ENCODE measurements around the gene CPT1B. TPM values are rescaled to one million over a fixed set of nuclear protein-coding genes. Genes with fewer than 3 reads are reported as not detected.

Gene CPT1B
- total and polyA plus RNA-seq, 2 donors (not counting 3 experiments of a cell fraction or from before 2014, with no cell fraction given), result 7.1 TPM

- H3K27ac ChIP-seq (ENCODE audit: insufficient read depth, low read depth, low read length), result no peak overlapping the region
These were observed 29.4 kb upstream of the CPT1B start for GRCh38 chr22:50607659-50608020.

More at GRCh38 chr22:50607659-50608020, 29.4 kb upstream of the CPT1B start:
- Histone ChIP-seq H3K4me2 (ENCODE audit: insufficient read depth, low read length) (no peak overlapping the region), H3K27me3 (ENCODE audit: control insufficient read depth in 2 of 2, insufficient read depth in 2 of 2, low read length in 2 of 2) (peaks cover 18 to 26% of the 10 kb centered on the region in 2 experiments), H3K4me3 (replicated peaks in 1 of 3; ENCODE audit: insufficient read depth in 1 of 3, low read depth in 1 of 3, low read length in 3 of 3) (no peak overlapping the region), H3K4me1 (ENCODE audit: control insufficient read depth, extremely low read depth, insufficient read depth, low read length) (no peaks in the 10 kb centered on the region), H3K36me3 (ENCODE audit: control insufficient read depth in 2 of 2, extremely low read depth in 1 of 2, insufficient read depth in 2 of 2, low read length in 2 of 2) (no peaks in the 10 kb centered on the region), H3K9ac (replicated peaks; ENCODE audit: extremely low read depth, insufficient read depth, low read length) (no peak overlapping the region), H4K20me1 (replicated peaks; ENCODE audit: control insufficient read depth, extremely low read depth, insufficient read depth, low read length) (no peaks in the 10 kb centered on the region), H3K79me2 (ENCODE audit: control insufficient read depth, insufficient read depth, low read length) (no peaks in the 10 kb centered on the region), H2AFZ (ENCODE audit: low read depth, low read length) (no peak overlapping the region), H3K9me3 (replicated peaks; ENCODE audit: control insufficient read depth, insufficient read depth, low read length) (no peaks in the 10 kb centered on the region), H3K9me1 (replicated peaks; ENCODE audit: control insufficient read depth, extremely low read depth, insufficient read depth, low read length) (no peaks in the 10 kb centered on the region)
- no peak for DNase-seq (ENCODE audit: low read depth, low spot score)
- dilution Hi-C loops (cut with MboI; ENCODE audit: extremely low pct_ligation_motif_present, low sequenced_read_pairs) (no loop called here), intact Hi-C loops (cut with micrococcal nuclease) (no loop called here)
- BruUV-seq (replicated peaks), result no TSS peak
- ChIA-PET POLR2A (no interaction called here), CTCF (interaction anchor here (3.0 kb wide), 1 partner anchor 13 kb away, joined by 18 read pairs; no protein-coding TSS in a partner anchor)
- TF ChIP-seq FOS (IDR thresholded peaks at IDR 0.05; ENCODE audit: borderline replicate concordance, insufficient read depth, low read length), result no peak
- no peak for TF ChIP-seq GATA2 (IDR thresholded peaks at IDR 0.05; ENCODE audit: insufficient read depth, insufficient read length, low read depth, low read length)
- no peak for TF ChIP-seq CTCF (IDR thresholded peaks at IDR 0.05; ENCODE audit: extremely low read depth in 1 of 2, insufficient read depth in 1 of 2, low read depth in 1 of 2, low read length in 2 of 2)
- no peak for TF ChIP-seq JUN (IDR thresholded peaks at IDR 0.05; ENCODE audit: borderline replicate concordance, insufficient read depth, insufficient read length, low read depth)
- TF ChIP-seq POLR2A (IDR thresholded peaks at IDR 0.05; ENCODE audit: low read depth, low read length), result no peak
- TF ChIP-seq MAX (IDR thresholded peaks at IDR 0.05; ENCODE audit: insufficient read depth, insufficient read length), result no peak
- TF ChIP-seq MYC (IDR thresholded peaks at IDR 0.05; ENCODE audit: low read depth, low read length), result no peak
- TF ChIP-seq EZH2 (IDR thresholded peaks at IDR 0.05; ENCODE audit: borderline replicate concordance, low read depth, low read length, severe bottlenecking), result no peak
- TF ChIP-seq POLR2AphosphoS5 (IDR thresholded peaks at IDR 0.05; ENCODE audit: insufficient read depth, low read depth, low read length), result no peak
- no peak for FAIRE-seq

Data from endothelial cell of umbilical vein (primary cell).